GM18519 (cell line): Measurements from ENCODE around the gene ZNF785.

ENCODE experiments used
- ATAC-seq: cut with Tn5 transposase; IDR thresholded peaks from one replicate; pipeline ENCODE4 v1.9.1; 2021; ENCODE audit warnings: mild to moderate bottlenecking, moderate library complexity; ENCODE audit not compliant: unreplicated experiment, low FRiP score

The ZNF785 gene

GRCh38 chr16:30567160-30567990 is 18.1 kb downstream of the ZNF785 start:
- no peak for ATAC-seq

GRCh38 chr16:30566531-30566930 is 19.0 kb downstream of the ZNF785 start:
- ATAC-seq: no peak

GRCh38 chr16:30565984-30566383 is 19.5 kb downstream of the ZNF785 start:
- ATAC-seq: no peak

- no peak for ATAC-seq
Measured at GRCh38 chr16:30565526-30565925, 20.0 kb downstream of the ZNF785 start.

- no peak for ATAC-seq
Measured at GRCh38 chr16:30562021-30562420, 23.5 kb downstream of the ZNF785 start.

GRCh38 chr16:30561089-30561816 is 24.2 kb downstream of the ZNF785 start:
- no peak for ATAC-seq

GRCh38 chr16:30559690-30560089 is 25.8 kb downstream of the ZNF785 start:
- no peak for ATAC-seq

GRCh38 chr16:30558789-30559377 is 26.6 kb downstream of the ZNF785 start:
- no peak for ATAC-seq

GRCh38 chr16:30557957-30558788 is 27.3 kb downstream of the ZNF785 start, which contains the start of gene ZNF764:
Gene ZNF764 (minus strand): TSS chr16:30558374. CDS start chr16:30558182, 192 bp downstream.
- peak; percentile 62 for ATAC-seq

GRCh38 chr16:30557707-30557956 is 27.9 kb downstream of the ZNF785 start:
- peak; percentile 14 for ATAC-seq

- ATAC-seq: no peak
Measured at GRCh38 chr16:30556125-30556473, 29.4 kb downstream of the ZNF785 start.

- ATAC-seq: no peak
Measured at GRCh38 chr16:30555315-30556124, 30.0 kb downstream of the ZNF785 start.

GRCh38 chr16:30554557-30555314 is 30.8 kb downstream of the ZNF785 start:
- ATAC-seq: no peak

GRCh38 chr16:30553393-30553899 is 32.1 kb downstream of the ZNF785 start:
- ATAC-seq: no peak

GRCh38 chr16:30552956-30553355 is 32.5 kb downstream of the ZNF785 start:
- ATAC-seq: no peak

- ATAC-seq: no peak
Measured at GRCh38 chr16:30551781-30552180, 33.7 kb downstream of the ZNF785 start.

- no peak for ATAC-seq
Measured at GRCh38 chr16:30548416-30549253, 36.9 kb downstream of the ZNF785 start.

- no peak for ATAC-seq
Measured at GRCh38 chr16:30546115-30546514, 39.4 kb downstream of the ZNF785 start.
